GM21723 (cell line): ENCODE data around the gene SPSB3.
A peak's percentile ranks its signal among the peaks of the same experiment; 100 is the strongest.

ENCODE experiments used
- ATAC-seq: cut with Tn5 transposase; IDR thresholded peaks from one replicate; pipeline ENCODE4 v1.9.1; 2021; ENCODE audit warnings: mild to moderate bottlenecking, moderate library complexity; ENCODE audit not compliant: unreplicated experiment

SPSB3 gene

DNA sequence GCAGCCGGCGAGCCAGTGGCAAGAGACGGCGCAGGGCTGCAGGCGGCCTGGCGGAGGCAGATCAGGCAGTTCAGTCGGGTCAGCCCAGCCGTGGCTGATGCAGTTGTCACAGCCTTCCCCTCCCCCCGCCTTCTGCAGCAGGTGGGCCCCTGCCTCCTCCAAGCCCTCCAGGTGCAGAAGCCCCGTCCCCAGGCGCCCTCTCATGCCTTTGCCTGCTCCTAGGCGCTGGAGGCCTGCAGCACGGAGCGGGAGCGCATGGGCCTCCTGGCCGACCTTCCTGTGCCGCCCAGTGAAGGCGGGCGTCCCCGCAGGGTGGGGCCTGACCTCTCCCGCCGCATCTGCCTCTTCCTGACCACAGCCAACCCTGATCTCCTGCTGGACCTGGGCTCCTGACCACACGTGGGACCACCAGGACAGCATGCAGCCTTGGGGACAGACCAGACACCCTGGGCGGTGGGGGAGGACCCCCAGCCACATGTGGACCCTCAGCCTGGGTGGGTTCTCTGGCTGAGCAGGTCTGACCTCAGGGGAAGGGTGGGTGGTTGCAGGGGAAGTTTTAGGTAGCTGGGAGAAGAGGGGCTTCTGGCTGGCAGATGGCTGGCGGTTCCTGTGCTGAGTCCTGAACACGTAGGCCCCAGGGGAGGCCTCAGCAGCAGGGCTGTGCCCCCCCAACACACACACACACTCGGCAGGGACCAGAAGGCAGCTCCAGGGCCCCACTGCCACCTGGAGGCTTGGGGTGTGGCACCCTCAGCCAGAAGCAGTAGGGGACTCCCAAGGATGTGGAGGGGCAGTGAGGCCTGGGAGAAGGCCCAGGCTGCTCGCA is 6.3 kb downstream of the SPSB3 start:
- no peak for ATAC-seq

DNA sequence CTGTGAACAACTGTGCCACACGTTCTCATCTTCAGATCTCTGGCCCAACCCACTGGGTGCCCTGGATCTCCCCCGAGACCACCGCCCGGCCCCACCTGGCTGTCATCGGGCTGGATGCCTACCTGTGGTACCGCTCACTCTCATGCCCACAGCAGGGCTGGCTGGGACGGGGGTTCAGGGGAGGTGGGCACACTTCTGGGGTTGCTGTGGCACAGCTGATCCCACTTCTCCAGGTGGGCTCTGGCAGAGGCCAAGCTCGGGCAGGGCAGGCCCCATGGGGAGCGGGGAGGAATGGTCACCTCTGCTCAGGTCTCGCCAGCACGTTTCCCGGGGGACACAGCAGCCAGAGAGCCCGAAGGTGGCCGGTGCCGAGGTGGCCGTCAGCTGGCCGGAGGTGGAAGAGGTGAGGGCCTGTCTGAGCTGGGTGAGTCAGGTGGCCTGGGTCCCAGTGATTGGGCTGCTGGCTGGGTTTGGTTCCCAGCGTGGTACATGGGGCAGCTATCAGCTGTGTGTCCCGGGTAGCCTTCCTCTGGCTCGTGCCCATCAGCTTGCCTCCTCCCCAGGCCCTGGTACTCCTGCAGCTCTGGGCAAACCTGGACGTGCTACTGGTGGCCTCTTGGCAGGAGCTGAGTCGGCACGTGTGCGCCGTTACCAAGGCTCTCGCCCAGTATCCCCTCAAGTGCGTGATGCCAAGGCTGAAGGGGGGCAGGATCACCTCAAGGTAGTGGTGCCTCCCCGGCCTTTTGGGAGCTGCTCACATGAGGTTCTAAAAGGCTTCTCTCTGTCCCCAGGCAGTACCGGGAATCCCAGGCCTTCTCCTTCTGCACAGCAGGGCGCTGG is 7.1 kb downstream of the SPSB3 start:
- ATAC-seq = no peak

DNA sequence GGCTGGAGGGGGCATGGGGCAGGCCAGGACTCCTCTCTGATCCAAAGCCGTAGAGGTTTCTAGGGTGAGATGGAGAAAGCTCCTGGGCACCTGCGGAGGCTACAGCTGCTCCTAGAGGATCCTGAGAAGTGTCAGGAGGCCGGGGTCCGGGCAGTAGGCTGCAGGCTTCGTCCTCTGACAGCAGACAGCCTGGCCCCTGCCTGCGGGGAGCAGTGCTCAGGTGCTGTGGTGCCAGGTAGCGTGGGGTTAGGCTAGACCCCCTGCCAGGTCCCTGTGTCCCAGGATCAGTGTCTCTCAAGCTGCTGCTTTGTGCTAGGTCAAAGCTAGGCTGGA is 8.0 kb downstream of the SPSB3 start:
- no peak for ATAC-seq

- ATAC-seq = no peak
Observed at GRCh38 chr16:1773703-1774447, 8.5 kb downstream of the SPSB3 start.

GRCh38 chr16:1772908-1773702 is 9.3 kb downstream of the SPSB3 start, which contains the start of gene MRPS34:
MRPS34 (minus strand) TSS chr16:1773134; CDS start chr16:1773119, 15 bp downstream.
- ATAC-seq = peak; percentile 45

GRCh38 chr16:1772362-1772907 is 9.9 kb downstream of the SPSB3 start, which contains the start of gene EME2:
EME2 (plus strand) TSS chr16:1772810; CDS start chr16:1773228, 418 bp downstream.
- peak; percentile 9 for ATAC-seq

- ATAC-seq = no peak
Observed at GRCh38 chr16:1771864-1772361, 10.5 kb downstream of the SPSB3 start.

DNA sequence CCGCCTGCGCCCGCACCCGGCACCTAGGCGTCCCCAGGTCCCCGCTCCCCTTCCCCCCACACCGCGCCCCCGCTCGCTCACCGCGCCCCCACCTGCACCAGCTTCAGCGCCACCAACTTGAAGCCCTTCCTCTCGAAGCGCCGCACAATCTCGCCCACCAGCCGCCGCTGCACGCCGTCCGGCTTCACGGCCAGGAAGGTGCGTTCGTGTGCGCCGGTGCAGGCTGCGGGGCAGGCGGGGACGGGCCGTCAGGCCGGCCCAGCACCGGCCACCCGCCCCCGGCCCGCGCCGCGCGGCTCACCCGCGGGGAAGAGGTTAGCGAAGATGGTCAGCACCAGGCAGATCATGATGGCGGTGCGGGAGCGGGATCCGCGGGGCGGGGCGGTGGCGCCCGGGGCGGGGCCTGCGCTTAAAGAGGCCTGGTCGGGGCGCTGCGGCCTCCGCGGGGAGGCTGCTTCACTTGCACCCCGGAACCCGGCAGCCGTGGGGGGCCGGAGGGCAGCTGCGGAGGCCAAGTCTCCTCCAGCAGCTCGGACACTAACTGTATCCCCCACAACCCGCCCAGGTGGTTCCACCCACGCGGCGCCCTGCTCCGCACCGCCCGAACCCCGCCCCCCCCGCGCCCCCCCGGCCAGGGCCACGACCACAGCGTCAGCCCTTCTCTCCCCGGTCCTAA is 11.0 kb downstream of the SPSB3 start, which contains the start of gene NME3:
TSS of gene NME3 (minus strand) at position 356 of the 676 bp plus-strand sequence. CDS start at position 347, 9 bp downstream.
- peak; percentile 31 for ATAC-seq

DNA sequence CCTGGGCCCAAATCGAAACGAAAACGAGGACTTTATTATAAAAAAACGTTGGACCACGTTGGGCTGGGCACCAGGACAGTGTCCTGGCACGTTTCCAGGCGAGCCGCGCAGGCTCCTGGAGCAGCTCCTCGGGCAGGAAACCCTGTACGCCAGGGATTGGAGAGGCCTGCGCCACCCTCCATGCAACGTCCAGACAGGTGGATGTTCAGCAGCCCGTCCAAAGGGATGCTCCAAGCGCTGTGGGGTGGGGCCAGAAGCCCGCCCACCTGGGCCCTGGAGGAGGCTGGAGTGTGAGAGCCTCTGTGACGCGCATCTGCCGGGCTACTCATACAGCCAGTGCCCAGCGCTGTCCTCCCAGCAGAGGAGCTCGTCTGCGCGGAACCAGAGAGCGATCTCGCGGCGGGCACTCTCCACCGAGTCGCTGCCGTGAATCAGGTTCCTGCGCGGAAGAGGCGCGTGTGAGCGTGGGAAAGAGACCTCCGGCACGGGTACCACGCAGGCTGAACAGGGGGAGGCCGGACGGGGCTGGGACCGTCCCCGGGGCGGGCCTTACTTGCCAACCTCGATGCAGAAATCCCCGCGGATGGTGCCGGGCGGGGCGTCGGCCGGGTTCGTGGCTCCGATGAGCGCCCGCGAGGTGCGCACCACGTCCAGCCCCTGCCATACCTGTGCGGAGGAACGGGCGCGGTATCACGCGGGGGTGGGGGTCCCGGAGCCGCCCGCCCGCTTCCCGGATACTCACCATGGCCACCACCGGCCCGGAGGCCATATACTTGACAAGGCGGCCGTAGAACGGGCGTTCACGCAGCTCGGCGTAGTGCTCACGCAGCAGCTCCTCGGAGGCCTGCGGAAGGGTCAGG is 11.8 kb downstream of the SPSB3 start:
- ATAC-seq = no peak

GRCh38 chr16:1769402-1770300 is 12.7 kb downstream of the SPSB3 start:
- no peak for ATAC-seq

- ATAC-seq = no peak
Observed at GRCh38 chr16:1768767-1769401, 13.5 kb downstream of the SPSB3 start.

- no peak for ATAC-seq
Observed at GRCh38 chr16:1768061-1768766, 14.2 kb downstream of the SPSB3 start.

- no peak for ATAC-seq
Observed at GRCh38 chr16:1767116-1767994, 15.0 kb downstream of the SPSB3 start.

- no peak for ATAC-seq
Observed at GRCh38 chr16:1766701-1767100, 15.7 kb downstream of the SPSB3 start.

GRCh38 chr16:1766231-1766630 is 16.1 kb downstream of the SPSB3 start:
- no peak for ATAC-seq
